ENCODE measurements around the gene EMP1.

Gene EMP1

GRCh38 chr12:13195785-13196129 lies 769 bp upstream of the EMP1 start:
- in situ Hi-C loops (cut with HindIII; ENCODE audit: low sequenced_read_pairs) = no loop called here

DNA sequence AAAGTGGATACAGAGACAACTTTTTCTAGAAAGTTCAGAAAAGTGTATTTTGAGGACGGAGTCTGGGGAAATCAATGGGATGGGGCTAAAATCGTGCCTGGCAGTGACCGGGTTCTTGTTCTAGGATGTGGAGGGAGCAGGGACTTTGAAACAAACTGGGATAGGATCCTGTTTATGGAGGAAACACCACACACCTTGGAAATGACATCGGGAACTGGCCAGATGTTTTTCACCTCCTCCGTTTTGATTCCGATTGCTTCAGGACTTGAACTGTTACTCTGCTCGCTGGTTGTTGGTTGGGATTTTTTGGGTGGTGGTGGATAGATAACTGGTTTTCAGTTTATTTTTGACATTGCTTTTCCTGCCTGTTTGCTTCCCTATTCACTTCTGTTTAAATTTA lies 506 bp downstream of the EMP1 start:
- in situ Hi-C loops (cut with HindIII; ENCODE audit: low sequenced_read_pairs) = no loop called here

- in situ Hi-C loops (cut with HindIII; ENCODE audit: low sequenced_read_pairs) = no loop called here
Observed at GRCh38 chr12:13197526-13198143, 1.1 kb downstream of the EMP1 start.

DNA sequence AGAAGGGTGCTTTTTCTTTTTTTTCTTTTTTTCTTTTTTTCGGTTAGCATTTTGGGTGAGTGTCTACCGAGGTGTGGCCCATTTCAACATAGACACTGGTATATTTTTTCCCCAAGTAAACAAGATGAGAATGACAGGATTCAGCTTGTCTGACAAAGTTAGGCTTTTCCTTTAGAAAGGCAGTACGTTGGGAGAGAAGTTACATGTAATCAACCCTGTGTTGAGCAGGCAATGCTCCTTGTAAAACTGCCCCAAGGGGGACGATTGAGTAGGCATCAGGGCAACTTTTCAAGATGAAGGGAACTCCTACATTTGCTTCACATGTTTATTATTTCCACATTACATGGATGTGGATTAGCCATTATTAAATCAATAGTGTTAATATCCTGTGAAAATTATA lies 1.7 kb downstream of the EMP1 start:
- in situ Hi-C loops (cut with HindIII; ENCODE audit: low sequenced_read_pairs) = no loop called here

DNA sequence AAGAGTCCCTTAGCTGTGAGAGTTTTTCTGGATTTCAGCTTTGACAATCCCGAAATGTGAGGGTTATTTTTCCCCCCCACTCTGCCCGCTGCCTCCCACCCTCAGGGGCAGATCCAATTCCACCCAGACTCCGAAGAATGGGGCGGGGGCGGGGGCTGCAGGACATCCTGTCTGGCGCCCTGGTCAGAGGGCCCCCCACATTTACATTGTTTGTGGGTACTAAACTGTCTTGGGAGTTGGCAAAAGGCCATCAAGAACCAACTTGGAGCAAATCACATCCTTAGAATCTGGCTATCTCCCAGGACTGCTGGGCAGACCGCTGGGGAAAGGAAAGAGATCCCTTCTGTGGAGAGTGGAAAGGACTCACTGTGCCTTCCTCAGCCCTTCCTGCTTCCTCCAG lies 2.4 kb downstream of the EMP1 start:
- in situ Hi-C loops (cut with HindIII; ENCODE audit: low sequenced_read_pairs) = no loop called here

DNA sequence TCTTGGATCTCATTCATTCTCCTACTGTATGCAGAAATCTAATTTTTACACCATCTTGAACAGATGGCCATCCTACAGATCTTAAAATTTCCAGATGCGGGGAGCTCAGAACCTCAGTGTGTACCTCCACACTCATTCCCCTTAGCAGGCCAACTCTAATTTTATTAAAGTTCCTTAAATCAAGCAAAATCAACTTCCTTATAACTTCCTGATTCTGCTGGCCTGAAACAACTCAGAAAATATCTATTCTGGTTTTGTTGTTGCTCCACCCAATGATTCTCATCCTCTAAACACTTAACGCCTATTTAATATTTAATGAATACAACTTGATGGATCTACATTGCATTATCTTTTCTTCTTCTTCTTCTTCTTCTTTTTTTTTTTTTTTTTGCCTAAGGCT lies 3.1 kb downstream of the EMP1 start:
- in situ Hi-C loops (cut with HindIII; ENCODE audit: low sequenced_read_pairs) = no loop called here

DNA sequence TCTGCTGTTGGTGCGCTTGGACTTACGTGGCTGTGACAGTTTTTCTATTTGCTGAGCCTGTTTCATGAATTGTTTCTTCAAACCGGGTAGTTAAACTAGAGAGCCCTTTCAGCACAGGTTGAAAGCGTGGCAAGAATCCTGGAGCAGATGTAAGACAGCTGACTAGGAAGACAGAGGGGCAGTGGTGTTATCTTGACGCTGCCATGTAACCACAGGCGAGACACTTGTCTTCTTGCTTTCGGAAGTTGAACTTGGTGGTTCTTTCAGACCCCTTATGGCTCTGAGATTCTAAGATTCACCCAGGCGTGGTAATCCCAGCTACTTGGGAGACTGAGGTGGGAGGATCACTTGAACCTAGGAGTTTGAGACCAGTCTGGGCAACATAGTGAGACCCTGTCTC lies 4.3 kb downstream of the EMP1 start:
- in situ Hi-C loops (cut with HindIII; ENCODE audit: low sequenced_read_pairs) = no loop called here

GRCh38 chr12:13203034-13203922 lies 6.8 kb downstream of the EMP1 start:
- in situ Hi-C loops (cut with HindIII; ENCODE audit: low sequenced_read_pairs) = no loop called here

DNA sequence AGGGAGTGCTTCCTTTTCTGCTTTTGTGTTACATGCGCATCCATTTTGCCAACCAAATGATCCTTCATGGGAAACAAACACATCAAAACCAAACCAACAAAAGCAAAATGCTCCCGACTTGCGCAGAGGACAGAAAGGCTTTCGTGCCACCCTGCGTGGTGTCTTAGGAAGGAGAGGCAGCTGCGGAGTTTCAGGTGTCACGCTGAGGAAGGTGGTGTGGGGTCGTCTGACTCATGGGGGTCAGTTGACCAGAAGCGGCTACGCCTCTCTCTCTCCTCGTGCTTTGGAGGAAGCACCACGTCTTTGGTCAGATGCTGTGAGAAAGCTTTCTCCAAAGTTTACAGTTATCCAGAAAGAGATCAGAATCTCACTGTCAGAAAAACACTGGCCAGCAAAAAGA lies 7.9 kb downstream of the EMP1 start:
- in situ Hi-C loops (cut with HindIII; ENCODE audit: low sequenced_read_pairs) = no loop called here

DNA sequence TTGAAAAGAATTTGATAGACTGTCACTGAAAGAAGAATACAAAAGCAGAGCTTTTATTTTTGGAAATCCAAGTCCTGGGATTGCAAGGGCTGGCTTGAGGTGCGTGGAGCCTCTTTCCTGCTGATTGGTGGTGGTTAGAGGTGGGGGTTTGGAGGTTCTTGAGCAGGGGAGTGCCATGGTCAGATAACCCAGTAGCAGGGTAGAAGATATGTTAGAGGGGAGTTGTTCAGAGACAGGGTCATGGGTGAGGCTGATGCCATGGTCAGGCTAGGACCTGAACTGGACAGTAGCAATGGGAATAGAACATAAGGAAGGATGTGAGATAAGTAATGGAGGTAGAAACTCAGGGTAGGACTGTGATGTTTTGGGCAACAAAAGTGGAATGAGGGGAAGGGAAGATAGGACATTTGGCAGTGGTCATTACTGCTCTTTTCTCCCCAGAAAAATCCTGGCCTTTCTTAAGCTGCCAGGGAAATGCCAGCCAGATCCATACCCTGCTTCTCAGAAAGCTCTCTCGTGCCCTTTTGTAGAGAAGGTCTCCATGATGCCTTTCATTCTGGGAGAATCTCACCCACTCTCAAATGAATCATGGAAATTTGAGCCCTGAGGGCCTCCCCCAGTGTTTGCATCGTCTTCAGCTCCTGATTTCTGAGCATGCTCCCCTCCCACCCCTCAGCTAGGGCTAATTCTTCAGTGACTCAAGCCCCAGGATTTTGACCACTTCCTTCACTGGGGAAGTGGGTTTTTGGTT lies 9.5 kb downstream of the EMP1 start:
- in situ Hi-C loops (cut with HindIII; ENCODE audit: low sequenced_read_pairs) = no loop called here

DNA sequence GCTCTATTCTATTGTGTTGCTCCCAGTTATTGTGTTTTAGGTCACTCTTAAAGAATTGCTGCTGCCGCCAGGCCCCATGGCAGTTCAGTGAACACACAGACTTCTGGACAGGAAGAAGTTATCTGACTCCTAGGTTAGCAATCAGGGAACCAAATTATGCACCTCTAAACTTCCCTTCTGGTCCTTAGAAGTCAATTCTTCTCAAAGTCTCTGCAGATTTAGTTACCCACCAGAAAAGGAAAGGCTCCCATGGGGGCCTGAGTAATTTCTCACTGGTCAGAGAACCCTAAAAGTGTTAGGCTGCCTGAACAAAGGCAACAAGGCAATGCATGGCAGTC lies 10.0 kb downstream of the EMP1 start:
- in situ Hi-C loops (cut with HindIII; ENCODE audit: low sequenced_read_pairs) = no loop called here

DNA sequence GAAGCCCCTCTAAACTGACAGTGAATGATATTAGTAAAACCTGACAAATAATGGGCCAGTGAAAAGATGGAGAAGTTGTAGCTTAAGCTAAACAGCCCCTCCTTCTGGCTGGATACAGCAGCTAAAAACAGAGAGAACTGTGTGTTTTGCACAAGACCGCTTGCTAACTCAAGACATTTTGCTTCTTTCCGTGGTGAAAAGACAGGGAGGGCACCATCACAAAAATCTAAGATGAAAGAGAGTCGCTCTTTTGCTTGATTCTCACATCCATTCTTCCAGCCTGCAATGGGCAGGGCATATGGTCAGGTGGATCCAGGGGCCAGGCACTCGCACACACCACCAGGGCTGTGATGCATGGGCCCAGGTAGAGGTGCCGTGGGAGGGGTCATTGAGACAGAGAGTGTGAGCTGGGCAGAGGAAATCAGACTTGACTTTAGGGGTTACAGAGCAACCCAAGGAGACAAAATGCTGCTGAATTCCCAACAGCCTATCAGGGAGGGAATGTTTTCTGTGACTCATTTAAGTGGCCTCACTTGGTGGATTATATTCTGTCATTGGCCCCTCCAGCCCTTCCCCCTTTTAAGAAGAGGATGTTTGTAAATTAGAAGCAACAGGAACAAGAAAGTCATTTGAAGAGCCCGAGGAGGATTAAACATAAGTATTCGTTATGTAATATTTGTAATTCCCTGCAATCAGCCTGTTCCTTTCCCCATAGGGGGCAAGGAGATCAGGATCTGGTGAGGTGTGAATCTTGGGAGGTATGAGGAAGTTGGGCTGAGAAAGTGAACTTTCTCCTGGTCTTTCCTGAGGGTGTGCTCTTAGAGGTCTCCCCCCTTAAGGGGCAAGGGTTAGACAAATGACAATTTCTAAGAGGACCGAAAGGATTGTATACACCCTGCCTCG lies 12.3 kb downstream of the EMP1 start:
- in situ Hi-C loops (cut with HindIII; ENCODE audit: low sequenced_read_pairs) = no loop called here

DNA sequence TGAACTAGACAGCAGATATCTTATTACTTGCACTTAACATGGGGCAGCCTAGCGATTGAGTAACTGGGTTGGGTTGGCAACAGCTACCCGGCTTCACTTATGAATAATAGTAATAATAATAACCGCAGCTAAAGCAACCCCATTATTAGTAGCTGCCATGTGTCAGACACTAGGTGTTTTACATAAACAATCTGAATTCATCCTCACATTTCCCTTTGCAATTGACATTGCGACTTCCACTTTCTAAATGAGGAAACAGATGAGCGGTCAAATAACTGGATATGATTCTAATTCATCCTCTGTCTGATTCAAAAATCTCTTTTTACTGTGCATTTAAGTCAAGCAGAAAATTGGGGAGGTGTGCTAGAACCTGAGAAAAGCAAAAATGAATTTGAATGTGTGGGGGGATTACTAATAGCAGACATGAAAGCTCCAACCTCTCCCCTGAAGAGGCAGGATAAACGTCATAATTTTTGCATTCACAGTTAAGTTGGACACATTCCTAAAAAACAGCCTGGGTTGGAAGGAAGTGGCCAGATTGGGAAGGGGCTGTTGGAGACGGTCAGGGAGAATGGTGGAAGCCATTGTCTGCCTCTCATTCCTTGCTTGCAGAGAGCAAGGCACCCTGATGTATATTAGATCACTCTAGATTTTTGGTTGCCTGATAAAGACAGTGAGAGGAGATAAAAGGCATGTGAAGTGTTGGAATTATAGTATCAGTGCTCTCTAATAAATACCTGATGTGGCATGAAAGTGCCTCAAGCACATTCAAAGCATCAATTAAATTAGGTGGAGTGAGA lies 13.1 kb downstream of the EMP1 start:
- in situ Hi-C loops (cut with HindIII; ENCODE audit: low sequenced_read_pairs) = loop anchor here (10.0 kb wide), 2 partner anchors 205 to 265 kb away; partner anchors contain the start of gene HEBP1

DNA sequence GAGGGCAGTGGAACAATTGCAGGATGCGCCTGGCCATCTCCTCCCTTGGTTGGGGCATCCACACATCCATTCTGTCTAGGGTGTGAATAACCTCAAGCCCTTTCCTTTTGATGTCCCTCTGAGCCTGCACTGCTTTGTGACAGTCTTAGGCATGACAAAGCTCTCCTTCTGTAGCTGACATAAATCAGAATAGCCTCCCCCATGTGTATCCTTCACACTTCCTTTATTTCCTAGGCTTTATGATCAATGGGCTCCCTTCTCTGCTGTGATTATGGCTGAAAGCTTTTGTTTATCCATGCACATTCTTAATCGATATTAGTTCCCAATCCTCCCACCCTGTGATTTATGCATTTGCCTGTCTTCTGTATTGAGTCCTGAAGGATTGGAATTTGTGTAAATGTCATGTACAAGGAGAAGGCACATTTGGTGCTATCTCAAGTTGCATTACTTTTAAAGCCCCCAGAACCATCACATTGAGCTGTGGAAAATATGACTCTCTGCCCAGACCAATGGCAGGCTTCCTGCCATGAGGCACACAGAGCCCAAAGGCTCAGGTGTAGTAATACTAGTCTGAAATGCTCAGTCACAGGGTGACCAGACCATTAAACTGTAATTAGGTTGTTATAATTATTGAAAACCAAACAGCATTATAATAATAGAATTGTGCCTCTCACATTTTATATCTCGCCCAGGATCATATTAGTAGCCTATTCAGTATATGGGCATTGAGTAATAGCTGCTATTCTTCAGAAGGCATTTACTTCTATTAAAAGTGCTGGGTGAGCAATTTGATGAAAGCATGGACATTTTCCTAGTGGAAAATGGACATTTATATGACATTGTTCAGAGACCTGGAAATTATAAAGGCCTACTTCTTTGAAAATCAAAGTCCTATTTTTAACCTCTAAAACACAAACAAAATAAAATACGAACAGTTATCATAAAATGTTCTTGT lies 14.0 kb downstream of the EMP1 start:
- in situ Hi-C loops (cut with HindIII; ENCODE audit: low sequenced_read_pairs) = loop anchor here (10.0 kb wide), 2 partner anchors 206 to 266 kb away; partner anchors contain the start of gene HEBP1

DNA sequence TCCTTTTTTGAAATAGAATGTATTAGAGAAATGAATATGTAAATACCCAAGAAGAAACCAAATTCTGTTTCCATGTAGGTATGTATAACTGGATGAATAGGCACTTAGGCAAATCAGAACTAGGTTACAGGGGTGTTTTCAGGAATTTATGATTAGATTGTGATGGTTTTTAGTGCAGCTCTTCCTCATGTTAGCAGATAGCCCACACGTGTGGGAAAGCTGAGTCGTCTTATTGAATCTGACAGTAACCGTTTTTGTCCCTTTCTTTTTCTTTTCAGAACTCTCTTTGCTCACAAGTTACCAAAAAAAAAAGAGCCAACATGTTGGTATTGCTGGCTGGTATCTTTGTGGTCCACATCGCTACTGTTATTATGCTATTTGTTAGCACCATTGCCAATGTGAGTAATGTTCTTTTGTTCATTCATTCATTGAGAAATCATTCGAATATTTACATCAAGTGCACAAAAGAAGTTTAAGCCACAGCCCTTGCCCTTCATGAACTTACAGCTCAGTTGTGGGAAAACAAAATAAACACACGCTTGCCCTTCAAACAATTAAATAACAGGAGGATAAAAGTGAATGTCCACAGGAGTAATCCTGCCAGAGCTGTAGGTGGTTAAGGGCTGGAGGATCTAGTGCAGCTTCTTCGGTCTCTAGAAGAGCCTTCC lies 14.8 kb downstream of the EMP1 start:
- in situ Hi-C loops (cut with HindIII; ENCODE audit: low sequenced_read_pairs) = loop anchor here (10.0 kb wide), 2 partner anchors 207 to 267 kb away; partner anchors contain the start of gene HEBP1

DNA sequence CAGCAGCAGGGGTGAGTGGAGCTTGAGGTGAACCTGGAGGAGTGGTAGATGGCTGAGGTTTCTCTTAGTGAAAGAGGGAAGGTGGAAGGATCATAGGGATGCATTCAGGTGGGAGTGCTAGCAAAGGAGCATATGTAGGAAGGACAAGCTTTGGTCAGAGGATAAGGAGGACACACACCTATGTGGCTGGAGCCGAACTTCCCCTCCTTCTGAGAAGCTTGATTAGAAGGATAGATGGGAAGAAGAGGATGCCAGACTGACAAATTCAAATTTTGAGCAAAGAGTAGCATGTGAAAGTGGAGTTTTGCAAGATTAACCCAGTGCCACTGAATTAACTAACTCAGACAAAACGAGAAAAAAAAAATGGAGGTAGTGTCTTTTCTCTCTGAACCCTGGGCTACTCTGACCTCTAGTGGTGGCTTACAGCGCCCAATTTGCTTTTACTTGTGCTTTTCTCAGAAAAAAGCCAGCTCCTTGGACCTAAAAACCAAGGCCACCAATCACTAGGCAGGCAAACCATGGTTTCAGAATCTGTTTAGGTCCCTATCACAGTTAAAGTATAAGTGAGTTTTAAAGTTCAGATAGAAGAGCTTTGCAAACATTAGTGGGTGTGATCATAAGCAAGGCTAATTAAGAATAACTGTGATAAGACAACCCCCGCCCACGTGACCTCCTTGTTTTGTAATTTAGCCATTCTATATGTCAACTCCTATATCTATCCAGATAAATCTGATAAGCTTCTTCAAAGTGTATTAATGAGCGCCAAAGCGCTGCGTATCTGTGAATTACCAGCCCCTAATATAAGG lies 15.5 kb downstream of the EMP1 start:
- in situ Hi-C loops (cut with HindIII; ENCODE audit: low sequenced_read_pairs) = loop anchor here (10.0 kb wide), 2 partner anchors 207 to 267 kb away; partner anchors contain the start of gene HEBP1

- in situ Hi-C loops (cut with HindIII; ENCODE audit: low sequenced_read_pairs) = loop anchor here (10.0 kb wide), 2 partner anchors 210 to 270 kb away; partner anchors contain the start of gene HEBP1
Observed at GRCh38 chr12:13215056-13215455, 18.5 kb downstream of the EMP1 start.
